SU-DHL-6 (cell line): Measurements from ENCODE around the gene PSTPIP1.

Source experiments
- CTCF ChIP-seq: fragments of 200-600 bp; sonication (generic); IDR thresholded peaks from one replicate; pipeline ENCODE4 v1.5.1; 2017; ENCODE audit warnings: antibody characterized with exemption, mild to moderate bottlenecking, low read length, moderate library complexity; ENCODE audit not compliant: insufficient read depth, poor library complexity, severe bottlenecking
- EZH2phosphoT487 ChIP-seq: fragments of 200-600 bp; sonication (generic), shearing (Covaris generic); conservative IDR thresholded peaks from 2 replicates; pipeline ENCODE4 v1.6.1; 2018; ENCODE audit warnings: mild to moderate bottlenecking, antibody characterized with exemption, low read length, moderate library complexity, mixed read lengths

DNA sequence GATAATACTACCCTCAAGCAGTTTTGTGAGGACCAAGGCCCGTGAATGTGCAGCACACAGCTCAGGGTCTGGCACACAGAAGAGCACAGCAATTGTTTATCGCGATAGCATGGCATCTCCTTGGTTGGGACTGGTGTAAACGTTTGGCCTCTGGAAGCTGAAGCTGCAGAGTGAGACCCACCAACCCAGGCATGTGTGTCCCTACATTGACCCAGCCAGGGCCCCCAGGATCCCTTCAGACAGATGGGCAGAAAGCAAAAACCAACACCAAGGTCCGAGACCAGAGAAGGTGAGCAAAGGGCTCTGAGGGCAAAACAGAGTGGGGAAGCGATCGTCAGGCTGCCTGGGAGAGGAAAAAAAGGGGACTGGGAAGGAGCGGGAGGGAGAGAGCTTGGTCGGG is 12.6 kb upstream of the PSTPIP1 start:
- TF ChIP-seq CTCF = no peak
- no peak for TF ChIP-seq EZH2phosphoT487
